ENCODE measurements around the gene NFATC2.

Gene NFATC2

GRCh38 chr20:51338692-51339440 lies 203.7 kb downstream of the NFATC2 start:
- Mint-ChIP-seq H3K4me1 (ENCODE audit: low read depth) (no peaks in the 10 kb centered on the region), H3K27ac (no peak overlapping the region), H3K4me3 (no peak overlapping the region), H3K9me3 (no peaks in the 10 kb centered on the region), H3K27me3 (ENCODE audit: low read depth) (peaks cover 18% of the 10 kb centered on the region), H3K36me3 (ENCODE audit: low read depth) (peaks cover 2% of the 10 kb centered on the region)

GRCh38 chr20:51337126-51337805 lies 205.3 kb downstream of the NFATC2 start:
- no peak overlapping the region for H3K27ac Mint-ChIP-seq
- no peaks in the 10 kb centered on the region for H3K4me1 Mint-ChIP-seq (ENCODE audit: low read depth)
- peaks cover 2% of the 10 kb centered on the region for H3K36me3 Mint-ChIP-seq (ENCODE audit: low read depth)

More at GRCh38 chr20:51337126-51337805, 205.3 kb downstream of the NFATC2 start:
- Mint-ChIP-seq H3K27me3 (ENCODE audit: low read depth) (peaks cover 4% of the 10 kb centered on the region), H3K9me3 (no peaks in the 10 kb centered on the region), H3K4me3 (no peak overlapping the region)
